GM18858 (cell line): ENCODE results near the gene TANGO6.
"Not testable (repeated sequence)": the region's sequence is repeated elsewhere in the genome, so short reads cannot be mapped to it uniquely, and the experiment has no call there.

ENCODE experiments used
- ATAC-seq: cut with Tn5 transposase; IDR thresholded peaks from one replicate; pipeline ENCODE4 v1.9.1; 2021; ENCODE audit not compliant: unreplicated experiment

Gene TANGO6

GRCh38 chr16:69114346-69114975 lies 271.1 kb downstream of the TANGO6 start:
- no peak for ATAC-seq

- ATAC-seq, result no peak
Measured at GRCh38 chr16:69114976-69115355, 271.6 kb downstream of the TANGO6 start.

GRCh38 chr16:69115361-69115760 lies 272.0 kb downstream of the TANGO6 start:
- ATAC-seq, result no peak

- ATAC-seq, result no peak
Measured at GRCh38 chr16:69115837-69116236, 272.5 kb downstream of the TANGO6 start.

GRCh38 chr16:69116256-69116875 lies 273.0 kb downstream of the TANGO6 start:
- ATAC-seq, result no peak

GRCh38 chr16:69116906-69117305 lies 273.6 kb downstream of the TANGO6 start:
- ATAC-seq, result no peak

GRCh38 chr16:69118468-69118867 lies 275.1 kb downstream of the TANGO6 start:
- no peak for ATAC-seq

GRCh38 chr16:69118994-69119393 lies 275.7 kb downstream of the TANGO6 start:
- ATAC-seq, result no peak

GRCh38 chr16:69119536-69119935 lies 276.2 kb downstream of the TANGO6 start:
- ATAC-seq, result no peak

- ATAC-seq, result no peak
Measured at GRCh38 chr16:69120096-69120664, 276.8 kb downstream of the TANGO6 start.

- ATAC-seq, result no peak
Measured at GRCh38 chr16:69123910-69124309, 280.6 kb downstream of the TANGO6 start.

GRCh38 chr16:69124406-69124805 lies 281.1 kb downstream of the TANGO6 start:
- ATAC-seq, result not testable (repeated sequence)

GRCh38 chr16:69124961-69125360 lies 281.6 kb downstream of the TANGO6 start:
- not testable (repeated sequence) for ATAC-seq

GRCh38 chr16:69126221-69126620 lies 282.9 kb downstream of the TANGO6 start:
- ATAC-seq, result no peak

- ATAC-seq, result not testable (repeated sequence)
Measured at GRCh38 chr16:69126801-69127200, 283.5 kb downstream of the TANGO6 start.

GRCh38 chr16:69127966-69128510 lies 284.7 kb downstream of the TANGO6 start:
- ATAC-seq, result no peak

GRCh38 chr16:69130461-69130860 lies 287.1 kb downstream of the TANGO6 start:
- ATAC-seq, result no peak

- no peak for ATAC-seq
Measured at GRCh38 chr16:69131167-69131838, 288.0 kb downstream of the TANGO6 start.

GRCh38 chr16:69131839-69132423 lies 288.6 kb downstream of the TANGO6 start:
- no peak for ATAC-seq

GRCh38 chr16:69132424-69133252 lies 289.3 kb downstream of the TANGO6 start, which contains the start of the genes CHTF8 and UTP4:
Gene CHTF8 (minus strand): TSS chr16:69132588. CDS start chr16:69121458, 11,130 bp downstream.
Gene UTP4 (plus strand): TSS chr16:69132649. CDS start chr16:69133460, 811 bp downstream.
- no peak for ATAC-seq
